SHP77 (cell line): ENCODE data around the gene AKAP13.

Source experiments
- DNase-seq, 2 experiments: peaks; one replicate each; lab custom pipeline; 2025; lab: John Stamatoyannopoulos, UW

The AKAP13 gene

DNA sequence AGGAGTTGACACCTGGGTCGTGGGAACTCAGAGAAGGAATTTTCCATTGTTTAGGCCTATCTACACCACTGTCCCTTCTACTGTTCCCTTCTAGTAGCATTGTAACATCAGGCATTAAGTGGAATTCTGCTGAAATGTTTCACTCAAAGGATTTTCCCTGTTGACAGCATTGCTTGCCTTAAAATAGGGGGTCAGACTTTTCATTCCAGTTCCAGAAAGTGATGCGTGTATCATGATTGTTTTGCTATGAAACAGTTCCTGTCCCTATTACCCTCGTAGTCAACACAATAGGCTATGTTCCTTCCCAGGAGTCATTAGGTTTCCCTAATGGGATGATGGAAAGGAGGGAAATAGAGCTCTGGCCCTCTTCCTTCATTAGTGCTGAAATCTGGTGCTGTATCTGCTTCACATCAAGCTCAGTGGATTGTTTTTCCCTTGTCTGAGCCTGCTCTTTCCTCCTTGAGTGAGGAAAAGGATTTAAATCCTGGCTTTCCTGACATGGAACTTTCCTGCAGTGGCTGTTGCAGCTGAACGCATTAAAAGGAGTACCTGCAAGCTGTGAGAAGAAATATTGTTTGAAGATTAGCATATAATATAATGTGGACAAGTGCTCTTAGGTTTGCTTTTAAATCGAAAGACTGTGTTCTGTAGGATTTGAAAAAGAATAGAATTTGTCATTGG, 218.5 kb downstream of the AKAP13 start:
- no peak for DNase-seq

DNA sequence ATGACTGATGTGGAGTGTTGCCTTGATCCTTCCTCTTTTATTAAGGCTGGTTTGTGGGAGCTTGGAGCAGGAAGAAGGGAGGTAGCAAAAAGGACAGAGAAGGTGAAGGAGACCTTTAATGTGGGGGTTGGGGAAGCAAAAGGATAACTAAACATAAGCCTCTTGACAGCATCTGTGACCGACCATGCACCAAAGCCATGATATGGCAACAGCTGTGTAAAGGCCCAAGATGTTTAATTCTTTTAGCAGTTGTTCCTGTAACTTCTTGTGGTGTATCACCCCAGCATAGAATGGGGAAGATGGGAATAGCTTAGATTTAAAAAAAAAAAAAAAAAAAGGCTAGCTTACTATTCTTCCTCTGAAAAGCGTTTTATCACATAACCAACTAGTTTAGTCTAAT, 219.6 kb downstream of the AKAP13 start:
- DNase-seq, result no peak

DNA sequence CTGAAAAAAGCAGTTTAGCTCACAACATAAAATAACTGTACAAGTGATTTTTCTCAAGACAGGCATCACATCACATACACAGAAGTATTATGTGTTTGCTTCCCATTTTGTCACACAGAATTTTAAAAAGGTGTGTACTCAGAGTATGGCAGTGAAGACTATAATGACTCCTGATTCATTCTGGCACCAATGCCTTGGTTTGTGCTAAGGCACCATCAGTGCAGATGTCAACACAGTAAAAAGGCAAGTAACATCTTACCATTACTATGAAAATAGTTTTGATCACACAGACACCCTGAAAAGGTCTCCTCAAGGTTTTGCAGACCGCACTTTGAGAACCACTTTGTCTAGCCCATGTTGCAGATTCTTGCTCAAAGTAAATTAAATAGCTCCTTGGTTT, 222.8 kb downstream of the AKAP13 start:
- no peak for DNase-seq

DNA sequence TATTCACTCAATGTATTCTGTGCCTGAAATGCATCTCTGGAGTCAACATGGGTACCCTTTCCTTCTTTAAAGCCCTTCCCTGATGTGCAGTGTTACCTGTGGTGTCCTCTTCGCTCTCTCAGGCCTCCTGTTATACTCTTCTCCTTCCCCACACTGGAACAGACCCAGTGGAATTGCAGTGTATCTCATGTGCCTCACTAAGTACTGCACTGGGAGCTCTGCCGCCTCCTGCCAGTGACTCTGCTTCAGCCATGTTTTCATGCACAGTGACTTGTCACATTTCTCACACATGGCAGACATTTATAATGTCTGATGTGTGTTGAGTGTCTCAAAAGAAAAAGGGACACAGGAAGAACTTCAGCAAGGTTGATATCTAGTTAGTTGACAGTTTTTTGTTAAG, 223.3 kb downstream of the AKAP13 start:
- no peak for DNase-seq

DNA sequence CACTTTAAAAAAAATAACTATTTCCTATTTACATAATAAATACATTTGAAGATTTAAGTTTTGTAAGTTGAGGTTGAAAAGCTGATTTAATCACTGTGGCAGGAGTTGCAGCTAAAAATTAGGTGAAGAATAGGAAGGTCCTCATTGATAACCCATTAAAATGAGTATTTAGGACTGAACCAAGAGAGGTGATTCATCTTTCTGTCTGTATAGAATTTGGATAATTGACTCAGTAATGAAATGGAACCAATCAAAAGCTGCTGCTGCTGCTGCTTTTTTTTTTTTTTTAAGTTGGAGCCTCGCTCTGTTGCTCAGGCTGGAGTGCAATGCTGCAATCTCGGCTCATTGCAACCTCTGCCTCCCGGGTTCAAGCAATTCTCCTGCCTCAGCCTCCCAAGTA, 223.8 kb downstream of the AKAP13 start:
- DNase-seq, result no peak

DNA sequence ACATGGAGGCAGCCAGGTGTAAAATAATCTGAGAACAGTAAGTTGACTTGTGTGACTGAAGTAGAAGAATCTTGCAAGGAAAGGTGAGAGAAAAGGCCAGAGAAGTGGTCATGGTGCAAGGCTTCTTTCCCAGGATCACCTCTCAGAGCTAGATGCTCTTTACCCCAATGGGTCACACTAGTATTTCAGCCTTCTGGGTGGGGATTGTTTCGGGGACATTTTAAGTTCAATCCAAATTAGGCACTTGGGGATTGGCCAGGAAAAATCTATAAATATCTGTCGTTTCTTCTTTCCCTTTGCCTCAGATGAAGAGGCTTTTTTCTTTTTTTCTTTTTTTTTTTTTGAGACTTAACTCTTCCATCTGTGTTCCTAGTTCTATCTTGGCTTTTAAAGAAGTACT, 226.3 kb downstream of the AKAP13 start:
- no peak for DNase-seq

DNA sequence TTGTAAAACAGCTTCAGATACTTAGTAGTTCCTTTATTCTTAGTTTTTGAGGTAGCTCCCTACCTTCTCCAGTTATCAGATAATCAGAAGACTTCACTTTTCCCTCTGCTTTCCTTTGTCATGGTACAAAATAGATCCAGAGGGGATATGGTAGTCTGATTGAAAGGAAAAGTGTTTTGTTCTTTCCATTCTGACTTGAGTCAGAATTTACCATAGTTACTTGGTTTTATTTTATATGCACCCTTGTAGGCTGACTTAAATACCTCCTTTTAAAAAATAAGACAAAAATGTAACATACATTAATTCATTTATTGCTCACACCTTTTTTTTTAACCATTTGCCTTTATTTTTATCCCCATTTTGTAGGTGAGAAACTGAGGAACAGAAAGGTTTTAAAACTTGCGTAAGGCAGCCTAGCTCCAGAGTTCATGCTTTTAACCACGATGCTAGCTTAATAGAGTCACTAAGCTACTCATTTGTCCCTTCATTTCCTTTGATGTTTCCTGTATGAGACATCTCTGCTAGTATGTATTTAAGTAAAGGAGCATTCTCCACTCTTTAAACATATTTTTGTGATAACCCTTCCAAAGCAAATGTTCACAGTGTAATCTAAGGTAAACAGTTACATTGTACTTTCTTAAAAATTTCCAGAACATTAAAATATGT, 226.9 kb downstream of the AKAP13 start:
- DNase-seq, result no peak

DNA sequence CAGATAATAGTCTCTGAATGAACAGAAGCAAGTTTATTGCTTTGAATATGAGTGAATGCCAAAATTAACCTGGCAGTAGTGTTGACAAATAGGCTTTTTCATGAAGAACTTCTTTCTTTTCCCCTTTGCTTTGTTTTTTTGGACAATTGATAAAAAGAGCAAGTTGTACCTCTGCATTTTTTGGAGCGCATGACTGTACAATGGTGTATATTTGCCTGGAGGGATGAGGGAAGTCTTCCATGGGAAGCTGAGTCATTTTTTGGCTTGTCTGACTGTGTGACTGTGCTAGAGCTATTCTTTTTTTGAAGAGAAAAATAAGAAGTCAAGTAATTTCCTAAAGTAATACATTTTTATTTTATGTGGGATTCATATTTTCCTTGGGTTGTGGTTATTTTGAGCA, 227.4 kb downstream of the AKAP13 start:
- DNase-seq, result no peak

DNA sequence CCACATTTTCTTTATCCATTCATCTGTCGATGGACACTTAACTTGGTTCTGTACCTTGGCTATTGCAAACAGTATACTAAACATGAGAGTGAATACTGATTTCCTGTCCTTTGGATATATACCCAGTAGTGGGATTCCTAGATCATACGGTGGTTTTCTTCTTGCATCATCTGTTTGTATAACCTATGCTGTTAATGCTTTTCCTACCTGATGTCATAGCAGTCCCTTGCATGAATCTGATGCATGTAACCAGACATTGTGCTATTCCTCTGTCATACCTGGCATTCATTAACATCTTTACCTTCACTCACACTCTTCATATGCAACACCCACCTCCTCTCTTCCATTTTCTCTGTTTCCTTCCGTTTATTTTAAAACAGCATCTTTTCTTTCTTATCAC, 229.1 kb downstream of the AKAP13 start:
- no peak for DNase-seq

DNA sequence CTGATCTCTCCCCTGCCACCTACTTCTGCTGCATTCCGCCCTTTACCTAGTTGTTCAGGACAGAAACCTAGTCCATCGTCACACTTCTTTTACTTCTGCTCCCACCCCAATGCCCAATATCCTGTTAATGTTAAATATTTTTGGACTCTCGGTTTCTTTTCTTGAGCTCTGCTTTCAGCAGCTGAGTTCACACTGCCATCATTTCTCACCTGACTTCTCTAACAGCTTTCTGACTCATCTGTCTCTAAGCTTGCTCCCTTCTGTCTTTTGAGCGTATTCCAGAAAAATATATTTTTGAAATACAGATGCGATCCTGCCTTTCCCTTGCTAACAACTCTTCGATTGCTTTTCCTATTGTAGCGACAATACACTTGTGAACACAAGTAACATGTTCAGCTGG, 231.0 kb downstream of the AKAP13 start:
- no peak for DNase-seq

DNA sequence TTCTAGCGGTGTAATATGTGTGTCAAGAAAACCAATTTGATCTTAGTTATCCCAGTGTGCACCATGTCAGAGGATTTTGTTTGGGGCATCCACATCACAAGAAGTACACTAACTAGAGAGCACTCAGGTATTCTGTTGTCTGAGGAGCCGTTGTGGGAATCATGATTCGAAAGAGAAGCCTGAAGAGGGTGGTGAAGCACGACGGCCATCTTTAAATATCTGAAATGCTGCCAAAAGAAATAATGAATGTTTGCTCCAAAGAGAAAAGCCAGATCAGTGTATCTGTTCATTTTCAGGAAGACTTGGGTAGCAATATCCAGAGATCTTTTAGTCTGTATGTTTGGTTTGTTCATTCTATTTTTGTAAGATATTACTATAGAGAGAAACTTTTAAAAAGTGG, 233.7 kb downstream of the AKAP13 start:
- no peak for DNase-seq

DNA sequence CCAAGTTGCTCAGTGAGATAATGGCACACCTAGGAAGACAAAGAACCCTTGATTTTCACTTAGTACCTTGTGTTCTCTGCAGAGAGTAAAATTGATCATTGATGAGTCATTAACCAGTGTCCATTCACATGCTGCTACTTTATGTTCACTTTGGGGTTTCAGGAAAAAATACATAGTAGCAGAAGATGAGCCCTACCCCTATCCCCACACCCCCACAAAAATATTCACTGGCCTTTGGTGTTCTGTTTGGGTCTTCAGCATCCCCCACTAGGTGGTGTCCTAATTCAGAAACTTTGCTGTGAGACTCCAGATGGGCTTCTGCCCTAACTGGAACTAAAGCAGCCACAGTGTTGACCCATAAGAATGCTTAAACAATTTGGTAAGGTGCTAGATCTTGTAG, 235.5 kb downstream of the AKAP13 start:
- no peak for DNase-seq

DNA sequence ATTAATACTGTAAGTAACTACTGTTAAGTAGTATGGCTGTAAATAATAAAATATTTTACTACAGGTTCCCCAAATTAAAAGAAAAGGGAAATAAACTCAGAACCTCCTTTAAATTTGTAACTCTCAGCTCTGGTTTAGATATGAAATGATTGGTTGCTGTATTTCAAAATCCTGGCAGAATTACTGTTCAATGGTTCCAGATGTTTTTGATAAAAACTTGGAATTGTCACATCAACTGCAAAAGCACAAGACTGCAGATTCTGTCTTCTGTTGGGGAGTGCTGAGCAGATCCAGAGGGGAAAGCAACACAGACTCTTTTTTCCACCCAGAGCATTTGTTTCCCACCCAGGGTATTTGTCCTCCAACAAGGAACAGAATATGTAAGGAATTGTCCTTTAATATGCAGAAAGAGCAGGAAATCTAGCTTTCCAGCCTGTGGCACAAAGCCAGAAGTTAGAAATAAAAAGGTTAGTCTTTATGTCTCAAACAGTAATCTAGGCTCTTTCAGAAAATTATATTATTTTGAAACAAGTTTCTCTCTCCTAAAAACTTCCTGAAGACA, 236.2 kb downstream of the AKAP13 start:
- no peak for DNase-seq

DNA sequence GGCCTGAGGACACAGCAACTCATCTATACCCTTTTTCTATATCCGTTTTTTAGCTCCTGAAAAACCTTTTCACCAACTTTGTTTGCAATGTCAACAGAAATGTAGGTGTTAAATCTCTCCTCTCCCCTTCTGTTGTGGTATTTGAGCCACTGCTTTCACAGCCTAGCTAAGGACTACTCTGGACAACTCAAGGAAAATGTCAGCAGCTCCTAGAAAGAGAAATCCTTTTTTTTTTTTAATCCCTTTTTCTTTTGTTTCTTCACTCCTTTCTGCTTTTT, 237.8 kb downstream of the AKAP13 start:
- DNase-seq, result no peak

DNA sequence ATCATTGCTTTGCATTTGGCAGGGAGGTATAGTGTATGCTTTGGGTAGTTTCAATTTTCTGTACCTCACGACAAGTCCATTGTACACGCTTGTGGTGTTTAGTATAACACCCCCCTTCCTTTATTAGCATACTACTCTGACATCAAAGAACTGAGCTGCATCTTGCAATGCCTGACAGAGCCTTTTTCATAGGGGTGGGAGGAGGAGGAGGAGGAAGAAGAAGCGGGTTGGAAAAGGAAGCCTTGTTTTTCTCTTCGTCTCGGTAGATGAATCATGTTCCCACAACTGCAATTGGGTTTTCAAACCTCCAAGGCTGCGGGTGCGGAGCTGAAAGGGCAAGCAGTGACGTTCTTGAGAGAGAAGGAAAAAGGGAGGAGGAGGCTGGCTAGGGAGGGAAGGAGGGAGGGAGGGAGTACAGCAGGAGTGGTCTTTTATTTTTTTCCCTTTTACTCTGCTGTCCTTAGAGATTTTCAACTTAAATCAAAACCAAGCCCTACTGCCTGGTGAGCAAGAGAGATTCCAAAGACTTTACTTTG, 238.6 kb downstream of the AKAP13 start:
- no peak for DNase-seq

DNA sequence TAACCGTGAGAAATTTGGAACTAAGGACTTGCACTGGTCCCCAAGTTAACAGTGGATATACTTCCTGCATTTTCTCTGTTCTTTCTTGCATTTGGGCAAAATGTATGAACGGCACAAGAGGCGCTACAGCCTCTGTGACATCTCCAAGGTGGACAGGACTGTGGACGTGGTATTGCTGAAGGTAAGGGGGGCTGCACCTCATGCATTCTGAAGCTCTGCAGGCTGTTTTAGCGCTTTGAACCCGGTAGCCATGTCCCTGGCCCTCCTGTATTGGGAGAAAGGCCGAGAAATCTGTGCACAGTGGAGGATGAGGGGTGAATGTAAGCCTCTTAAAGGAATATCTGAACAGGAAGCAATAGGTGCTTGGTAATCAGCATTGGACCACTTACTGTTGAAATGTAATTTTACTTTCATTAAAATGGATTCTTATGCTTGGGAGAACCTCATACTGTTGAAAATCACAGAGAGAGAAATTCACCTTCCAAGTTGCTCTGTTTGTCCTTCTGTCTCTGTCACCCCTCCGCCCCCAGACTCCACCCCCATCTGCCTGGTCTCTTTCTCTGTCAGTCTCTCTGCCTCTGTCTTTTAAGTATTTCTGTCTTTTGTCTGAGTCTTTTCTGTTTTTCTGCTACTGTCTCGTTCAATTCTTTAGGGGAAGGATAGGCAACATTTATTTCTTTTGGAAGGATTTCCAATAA, 239.7 kb downstream of the AKAP13 start:
- no peak for DNase-seq

DNA sequence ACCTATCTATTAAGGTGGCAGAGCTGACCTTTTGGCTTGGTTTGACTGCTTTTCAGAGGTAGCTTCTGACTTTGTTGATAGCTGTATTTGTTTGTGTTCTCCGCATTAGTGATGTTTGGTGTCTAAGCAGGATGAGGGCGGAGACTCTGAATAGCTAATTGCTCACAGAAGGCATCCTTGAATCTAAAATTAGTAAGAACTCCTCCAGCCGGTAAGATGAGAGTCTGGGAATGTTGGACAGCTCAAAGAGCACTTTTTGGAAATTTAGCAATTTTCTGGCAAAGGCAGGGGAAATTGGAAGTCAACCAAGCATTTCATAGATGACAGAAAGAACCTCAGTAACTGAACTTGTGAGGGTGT, 240.3 kb downstream of the AKAP13 start:
- DNase-seq, result no peak

DNA sequence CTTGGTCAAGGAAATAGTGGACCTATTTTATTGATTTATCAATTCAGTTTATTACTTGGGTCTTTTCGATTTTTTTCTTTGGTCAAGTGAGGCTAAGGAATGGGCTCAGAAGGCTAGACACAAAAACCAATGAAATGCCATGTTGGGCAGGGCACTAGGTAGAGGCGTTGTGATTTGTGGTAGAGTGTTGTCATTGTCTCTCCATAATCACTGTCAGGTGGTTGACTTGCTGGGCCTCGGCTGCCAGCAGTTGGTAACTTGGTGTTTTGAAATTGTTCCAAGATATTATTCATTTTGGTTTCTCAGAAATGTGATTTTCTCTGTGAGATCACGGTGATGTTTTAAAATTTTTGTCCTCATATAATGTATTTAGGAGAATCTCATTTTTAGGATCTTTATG, 240.7 kb downstream of the AKAP13 start:
- DNase-seq, result no peak

DNA sequence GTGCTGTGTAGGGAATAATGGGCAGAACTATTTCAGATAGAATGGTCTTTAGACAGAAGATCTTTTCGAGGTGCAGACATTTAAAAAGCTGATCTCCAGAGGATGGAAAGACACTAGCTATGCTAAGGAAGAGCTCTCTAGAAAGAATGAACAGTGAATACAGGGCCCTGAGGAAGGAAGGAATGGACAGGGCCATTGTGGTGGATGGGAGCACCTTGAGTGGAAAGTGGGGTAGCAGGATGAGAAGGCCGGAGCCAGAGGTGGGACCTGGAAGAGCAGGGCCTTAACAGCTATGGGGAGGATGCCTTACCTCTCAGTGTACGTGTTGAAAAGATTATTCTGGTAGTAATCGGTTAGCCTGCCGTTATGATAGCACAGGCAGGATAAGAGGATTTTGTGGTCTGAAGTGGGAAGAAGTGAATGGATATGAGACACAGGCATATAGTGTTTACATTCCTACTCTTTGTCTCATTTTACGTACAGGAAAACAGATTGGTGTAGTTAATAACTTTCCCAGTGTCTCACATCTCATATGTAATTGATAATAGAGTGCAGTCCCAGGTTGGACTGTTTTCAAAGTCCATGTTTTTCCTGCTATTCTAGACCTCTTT, 241.9 kb downstream of the AKAP13 start:
- DNase-seq, result no peak

DNA sequence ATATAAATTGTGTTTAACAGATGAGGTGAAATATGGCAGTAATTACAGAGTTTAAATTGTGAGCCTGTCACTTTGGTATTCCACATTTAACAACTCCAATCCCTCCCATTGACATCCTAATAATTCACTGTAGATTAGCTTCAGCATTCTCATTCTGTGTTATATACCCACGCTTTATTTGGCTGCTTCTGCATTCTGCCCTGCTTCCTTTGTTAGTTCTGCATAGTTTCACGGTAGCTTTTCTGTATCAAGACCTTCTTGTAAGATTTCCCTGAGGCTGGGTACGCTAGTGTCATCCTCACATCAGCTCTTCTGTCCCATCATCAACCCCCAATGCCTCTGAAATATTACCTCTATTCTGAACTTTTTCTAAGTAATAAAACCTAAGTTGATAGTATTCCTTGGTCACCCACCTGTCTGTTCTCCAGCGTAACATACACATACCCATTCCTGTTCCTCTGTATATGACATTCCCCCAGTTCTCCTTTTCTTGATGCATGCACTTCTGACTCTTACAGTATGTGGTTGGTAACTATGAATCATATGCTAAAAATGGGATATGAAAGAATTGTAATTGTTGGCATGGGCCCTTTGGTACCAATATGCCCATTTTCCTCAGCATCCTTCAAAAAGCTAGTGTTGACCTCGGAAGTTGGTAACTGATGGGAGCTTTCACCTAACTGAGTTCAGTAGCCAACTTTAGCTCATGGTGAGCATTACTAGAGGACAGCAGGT, 243.1 kb downstream of the AKAP13 start:
- DNase-seq, result no peak

DNA sequence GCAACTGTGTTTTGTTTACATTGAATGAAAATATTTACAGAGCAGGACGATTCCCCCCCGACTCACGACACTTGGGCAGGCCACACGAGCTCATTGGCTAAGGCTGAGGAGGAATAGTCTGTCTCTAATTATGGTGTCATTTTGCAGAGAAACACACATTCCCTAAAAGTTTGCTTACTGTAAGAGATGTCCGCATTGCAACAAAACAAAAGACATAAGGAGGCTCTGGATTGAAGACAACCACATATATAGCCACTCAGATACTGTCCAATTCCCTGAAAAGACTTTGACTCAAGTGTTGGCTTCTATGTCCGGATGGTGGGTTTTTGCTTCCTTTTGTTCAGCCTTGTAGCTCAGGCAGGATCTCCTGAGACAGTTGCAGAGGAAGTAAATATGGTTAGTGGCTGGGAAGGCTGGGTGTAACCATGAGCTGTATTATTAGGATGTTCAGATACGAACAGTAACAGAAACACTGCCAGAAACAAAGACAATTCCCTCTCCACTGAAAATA, 243.9 kb downstream of the AKAP13 start:
- no peak for DNase-seq
